ENCODE measurements around the gene CLIP4. TPM values are rescaled to one million over a fixed set of nuclear protein-coding genes. Genes with fewer than 3 reads are reported as not detected.

Gene CLIP4
- total and polyA plus RNA-seq, 10 of the 15 experiments (the other 5 are each of a cell fraction or from before 2014, with no cell fraction given): 5.5 to 34.9 (median 16.8) TPM

DNA sequence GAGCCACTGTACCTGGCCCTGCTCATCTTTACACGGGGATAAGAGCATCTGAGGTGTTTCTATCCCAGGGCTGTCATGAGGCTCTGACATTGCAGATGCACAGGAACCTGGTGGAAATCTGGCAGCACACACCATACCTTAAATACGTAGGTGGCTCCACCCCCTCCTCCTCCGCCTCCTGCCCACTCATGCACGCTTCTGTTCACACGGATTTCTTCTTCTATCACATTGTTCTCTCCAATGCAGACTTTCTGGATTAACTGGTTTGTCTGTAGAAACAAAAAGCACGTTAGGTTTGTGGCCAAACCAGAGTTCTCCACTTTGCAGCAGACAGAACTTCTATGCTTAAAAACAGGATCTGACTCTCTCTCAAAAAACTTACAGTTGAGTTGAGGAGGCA, 118.2 kb downstream of the CLIP4 start:
- Histone ChIP-seq H2AFZ (ENCODE audit: control insufficient read depth, low read depth, low read length) (no peak overlapping the region), H3K4me3 (no peak overlapping the region), H3K4me1 (ENCODE audit: control insufficient read depth, insufficient read depth, low read length) (no peaks in the 10 kb centered on the region), H3K27me3 (replicated peaks in 1 of 2; ENCODE audit: control insufficient read depth in 2 of 2, insufficient read depth in 2 of 2, low read length in 1 of 2) (peaks cover 0 to 5% of the 10 kb centered on the region in 2 experiments; a peak in 2 of 4 replicates), H4K20me1 (ENCODE audit: control insufficient read depth, insufficient read depth) (no peaks in the 10 kb centered on the region), H3K27ac (ENCODE audit: control insufficient read depth, insufficient read depth) (no peak overlapping the region), H3K9ac (ENCODE audit: control insufficient read depth, insufficient read depth, low read length) (no peak overlapping the region), H3K36me3 (ENCODE audit: control insufficient read depth in 2 of 2, insufficient read depth in 2 of 2, low read length in 1 of 2) (no peaks in the 10 kb centered on the region), H3K9me3 (replicated peaks; ENCODE audit: control insufficient read depth, insufficient read depth, low read length) (no peaks in the 10 kb centered on the region), H3K79me2 (ENCODE audit: control insufficient read depth, insufficient read depth, low read length) (no peaks in the 10 kb centered on the region), H3K4me2 (ENCODE audit: control insufficient read depth, insufficient read depth) (no peak overlapping the region)
- DNase-seq (ENCODE audit: low read depth, low spot score) (no peak), FAIRE-seq (no peak), ATAC-seq (no peak)
- in situ Hi-C loops (cut with MboI) (no loop called here), intact Hi-C loops (cut with micrococcal nuclease; ENCODE audit: unreplicated experiment) (no loop called here)
- ChIA-PET SMC1A (ENCODE audit: uncharacterized antibody, unreplicated experiment) (no interaction called here), CTCF (no interaction called here), RAD21 (ENCODE audit: unreplicated experiment) (no interaction called here), POLR2A (no interaction called here)
- WGBS (ENCODE audit: insufficient coverage, insufficient replicate concordance, low lambda C conversion rate, missing lambda C conversion rate): 0% methylated on average over 4 of the region's 6 CpGs
- TF ChIP-seq SMAD1 (IDR thresholded peaks at IDR 0.05; ENCODE audit: low read depth, partially characterized antibody) (no peak), BACH1 (IDR thresholded peaks at IDR 0.05; ENCODE audit: borderline replicate concordance) (no peak), HDGF (IDR thresholded peaks at IDR 0.05) (no peak), ESRRA (IDR thresholded peaks at IDR 0.05; ENCODE audit: low read length) (no peak), TCF12 (IDR thresholded peaks at IDR 0.05; ENCODE audit: low read depth, low read length) (no peak), NRF1 (conservative IDR thresholded peaks at IDR 0.05; ENCODE audit: low read depth, low read length) (no peak), BCL11A (IDR thresholded peaks at IDR 0.05; ENCODE audit: low read depth, low read length) (no peak), CHD1 (IDR thresholded peaks at IDR 0.05; ENCODE audit: low read depth, low read length) (no peak)
- TF ChIP-seq, protein P1, sequence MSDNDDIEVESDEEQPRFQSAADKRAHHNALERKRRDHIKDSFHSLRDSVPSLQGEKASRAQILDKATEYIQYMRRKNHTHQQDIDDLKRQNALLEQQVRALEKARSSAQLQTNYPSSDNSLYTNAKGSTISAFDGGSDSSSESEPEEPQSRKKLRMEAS (IDR thresholded peaks at IDR 0.05; ENCODE audit: low read depth, low read length): no peak
- TF ChIP-seq, protein P2, sequence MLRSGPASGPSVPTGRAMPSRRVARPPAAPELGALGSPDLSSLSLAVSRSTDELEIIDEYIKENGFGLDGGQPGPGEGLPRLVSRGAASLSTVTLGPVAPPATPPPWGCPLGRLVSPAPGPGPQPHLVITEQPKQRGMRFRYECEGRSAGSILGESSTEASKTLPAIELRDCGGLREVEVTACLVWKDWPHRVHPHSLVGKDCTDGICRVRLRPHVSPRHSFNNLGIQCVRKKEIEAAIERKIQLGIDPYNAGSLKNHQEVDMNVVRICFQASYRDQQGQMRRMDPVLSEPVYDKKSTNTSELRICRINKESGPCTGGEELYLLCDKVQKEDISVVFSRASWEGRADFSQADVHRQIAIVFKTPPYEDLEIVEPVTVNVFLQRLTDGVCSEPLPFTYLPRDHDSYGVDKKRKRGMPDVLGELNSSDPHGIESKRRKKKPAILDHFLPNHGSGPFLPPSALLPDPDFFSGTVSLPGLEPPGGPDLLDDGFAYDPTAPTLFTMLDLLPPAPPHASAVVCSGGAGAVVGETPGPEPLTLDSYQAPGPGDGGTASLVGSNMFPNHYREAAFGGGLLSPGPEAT (IDR thresholded peaks at IDR 0.05; ENCODE audit: low read depth): no peak
- BruUV-seq (replicated peaks): no TSS peak

All from GM12878 (cell line).